Measurements from ENCODE around the gene TRIAP1.
"Not testable (repeated sequence)": the region's sequence is repeated elsewhere in the genome, so short reads cannot be mapped to it uniquely, and the experiment has no call there.

Gene TRIAP1

DNA sequence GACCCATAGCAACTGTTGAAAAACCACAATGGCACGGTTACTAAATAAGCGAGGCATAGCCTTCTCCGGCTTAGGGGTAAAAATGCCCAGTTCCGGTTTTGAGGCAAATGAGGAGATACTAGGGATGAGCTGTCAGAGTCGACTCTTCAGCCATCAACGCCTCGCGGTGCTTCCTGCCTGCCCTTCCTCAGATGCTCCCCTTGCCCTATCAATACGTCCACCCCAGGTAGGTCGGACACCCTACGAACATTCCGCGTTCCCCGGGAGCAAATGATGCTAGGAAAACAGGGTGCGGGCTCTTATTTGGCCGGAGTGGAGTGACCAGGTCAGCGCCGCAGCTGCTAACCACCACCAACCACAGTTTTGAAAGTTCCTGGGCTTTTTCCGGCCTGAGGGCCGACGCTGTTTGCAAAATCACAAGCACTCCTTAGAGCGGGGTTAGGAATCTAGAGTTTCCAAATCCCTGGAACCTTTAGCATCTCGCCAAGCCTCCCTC, 22.2 kb upstream of the TRIAP1 start:
- DNase-seq = peak; percentile 16

DNA sequence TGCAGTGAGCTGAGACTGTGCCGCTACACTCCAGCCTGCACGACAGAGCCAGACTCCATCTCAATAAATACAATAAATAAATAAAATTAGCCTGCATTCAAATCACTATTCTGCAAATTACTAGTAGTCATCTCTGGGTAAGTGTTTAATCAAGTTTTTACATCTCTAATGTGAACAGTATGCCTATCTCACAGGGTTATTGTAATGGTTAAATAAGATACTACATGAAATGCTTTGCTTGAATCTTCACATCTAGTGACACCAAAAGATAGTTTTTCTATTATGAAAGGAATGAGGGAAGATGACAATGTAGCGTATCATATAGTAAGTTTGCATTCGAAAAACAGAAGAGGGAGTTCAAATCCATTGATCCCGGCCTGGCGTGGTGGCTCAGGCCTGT, 21.3 kb upstream of the TRIAP1 start:
- DNase-seq = no peak

DNA sequence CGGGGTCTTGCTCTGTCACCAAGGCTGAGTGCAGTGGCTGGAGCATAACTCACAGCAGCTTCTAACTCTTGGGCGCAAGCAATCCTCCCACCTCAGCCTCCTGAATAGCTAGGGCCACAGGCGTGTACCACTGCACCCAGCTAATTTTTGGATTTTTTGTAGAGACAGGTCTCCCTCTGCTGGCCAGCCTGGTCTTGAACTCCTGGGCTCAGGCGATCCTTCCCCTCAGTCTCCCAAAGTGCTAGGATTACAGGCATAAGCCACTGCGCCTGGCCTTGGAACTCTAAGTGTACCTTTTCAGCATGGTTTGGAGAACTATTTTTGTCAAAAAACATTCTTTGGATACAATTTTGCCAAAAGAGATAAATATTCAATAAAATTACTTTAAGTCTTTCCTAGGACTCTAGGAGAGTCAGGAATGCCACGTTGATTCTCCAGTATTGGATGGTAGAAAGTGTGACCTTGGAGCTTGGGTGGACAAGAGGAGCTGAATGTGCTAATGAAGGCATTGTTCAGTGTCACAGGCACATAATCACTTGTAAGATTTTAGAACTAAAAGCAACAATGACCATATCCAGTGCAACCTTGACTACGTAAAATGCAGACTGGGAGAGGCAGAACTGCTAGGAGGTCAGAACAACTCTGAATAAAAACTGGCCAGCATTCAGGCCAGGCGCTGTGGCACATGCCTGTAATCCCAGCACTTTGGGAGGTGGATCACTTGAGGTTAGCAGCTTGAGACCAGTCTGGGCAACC, 20.6 kb upstream of the TRIAP1 start:
- peak; percentile 56 for DNase-seq

DNA sequence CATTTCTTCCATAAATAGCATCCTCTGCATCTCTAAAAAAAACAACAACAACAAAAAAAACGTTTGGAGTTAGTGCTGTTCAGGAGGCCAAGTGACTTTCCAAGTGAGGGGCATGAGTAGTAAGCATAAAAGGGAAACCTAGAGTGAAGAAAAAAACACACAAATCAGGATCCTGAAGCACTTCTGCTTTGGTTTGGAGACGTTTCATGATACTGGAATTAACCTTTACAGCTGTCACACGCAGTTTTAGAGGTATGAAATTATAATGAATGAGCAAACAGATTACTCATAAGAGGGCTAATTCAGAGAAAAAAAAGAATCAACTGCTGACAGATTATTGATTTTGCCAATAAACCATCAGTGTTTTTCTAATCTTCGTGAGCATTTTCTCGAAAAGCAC, 19.6 kb upstream of the TRIAP1 start:
- no peak for DNase-seq

DNA sequence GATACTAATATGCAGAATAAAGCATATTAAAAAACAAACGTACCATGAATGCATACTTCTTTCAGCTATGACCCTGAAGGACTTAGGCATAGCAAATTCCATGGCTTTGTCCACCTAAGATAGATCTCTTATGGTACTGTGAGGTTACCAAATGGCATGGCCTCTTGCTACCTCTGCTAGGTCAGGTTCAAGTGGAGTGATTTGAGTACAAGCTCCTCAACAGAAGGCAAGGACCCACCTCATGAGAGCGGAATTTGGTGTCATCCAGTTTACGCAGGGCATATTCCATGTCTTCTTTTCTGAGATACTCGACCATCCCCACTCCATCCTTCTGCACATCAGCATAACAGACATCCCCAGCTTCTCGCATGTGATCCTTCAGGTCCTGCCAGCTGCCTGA, 17.5 kb upstream of the TRIAP1 start:
- DNase-seq = no peak

DNA sequence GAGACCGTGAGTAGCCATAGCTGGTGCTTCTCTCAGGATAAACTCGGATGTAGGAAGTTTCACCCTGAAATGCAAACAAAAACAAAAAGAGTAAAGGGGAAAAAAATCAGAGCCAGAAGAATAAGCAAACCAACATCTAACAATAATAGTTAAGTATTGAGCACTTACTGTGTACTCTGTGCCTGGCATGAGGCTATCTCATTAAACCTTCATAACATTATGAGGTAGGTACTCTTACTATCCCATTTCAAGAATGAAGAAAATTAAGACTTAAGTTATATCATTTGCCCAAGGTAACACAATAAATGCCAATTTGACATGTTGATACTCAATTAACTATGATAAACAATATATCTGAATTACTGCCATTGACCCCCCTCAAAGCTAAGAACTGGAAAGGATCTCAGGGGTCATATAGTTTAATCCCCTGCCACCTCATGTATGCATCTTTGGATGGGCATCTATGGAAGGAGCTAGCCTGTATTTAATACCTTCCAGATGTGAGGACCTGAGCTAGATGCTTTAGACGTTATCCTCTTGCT, 16.0 kb upstream of the TRIAP1 start:
- no peak for DNase-seq

DNA sequence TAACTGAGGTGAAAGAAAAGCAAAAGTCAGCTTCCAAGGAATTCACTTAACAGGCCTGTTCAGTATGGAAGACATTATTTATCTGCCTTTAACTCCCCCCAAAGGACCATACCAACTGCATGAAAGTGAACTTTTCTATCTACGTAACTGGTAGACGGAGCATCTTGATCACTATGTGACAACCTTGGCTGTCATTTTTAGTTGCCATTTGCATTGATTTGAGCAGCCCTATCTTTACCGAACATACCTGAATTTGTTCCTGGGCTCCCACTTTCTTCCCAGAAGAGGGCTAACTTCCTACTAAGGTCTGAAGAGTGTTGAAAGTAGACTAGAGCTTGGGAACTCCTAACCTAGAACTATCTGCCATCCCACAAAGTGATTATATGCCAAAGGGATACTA, 14.0 kb upstream of the TRIAP1 start:
- DNase-seq = no peak

DNA sequence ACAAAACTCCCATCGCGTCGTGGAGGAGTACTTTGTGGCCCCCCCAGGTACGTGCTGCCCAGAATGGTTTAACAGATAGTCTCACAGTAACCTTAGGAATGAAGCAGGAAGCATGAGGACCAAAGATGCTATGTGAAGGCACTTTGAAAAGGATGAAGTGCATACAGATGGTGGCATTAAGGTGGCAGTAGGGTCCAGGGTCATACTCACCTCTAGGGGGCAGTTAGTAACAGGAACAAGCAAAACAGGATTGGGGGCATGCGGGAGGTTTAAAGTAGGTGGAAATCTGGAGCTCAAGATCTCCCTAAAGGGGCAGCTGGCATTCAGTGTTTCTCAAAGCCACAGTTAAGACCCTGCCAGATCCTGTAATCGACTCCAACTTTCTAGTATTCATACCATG, 10.9 kb upstream of the TRIAP1 start:
- DNase-seq = peak; percentile 6

DNA sequence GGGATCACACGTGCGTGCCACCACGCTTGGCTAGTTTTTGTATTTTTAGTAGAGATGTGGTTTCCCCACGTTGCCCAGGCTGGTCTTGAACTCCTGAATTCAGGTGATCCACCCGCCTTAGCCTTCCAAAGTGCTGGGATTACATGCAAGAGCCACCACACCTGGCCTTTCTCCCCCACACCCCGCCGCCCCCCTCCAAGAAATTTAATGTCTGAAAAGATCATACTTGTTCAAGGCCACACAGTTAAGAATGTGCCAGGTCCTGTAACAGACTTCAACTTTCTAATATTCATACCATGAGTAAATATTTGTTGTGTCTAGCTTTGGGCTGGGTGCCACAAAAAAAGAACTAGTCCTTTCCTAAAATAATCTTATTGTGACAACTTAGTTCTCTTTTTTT, 9.1 kb upstream of the TRIAP1 start:
- no peak for DNase-seq

DNA sequence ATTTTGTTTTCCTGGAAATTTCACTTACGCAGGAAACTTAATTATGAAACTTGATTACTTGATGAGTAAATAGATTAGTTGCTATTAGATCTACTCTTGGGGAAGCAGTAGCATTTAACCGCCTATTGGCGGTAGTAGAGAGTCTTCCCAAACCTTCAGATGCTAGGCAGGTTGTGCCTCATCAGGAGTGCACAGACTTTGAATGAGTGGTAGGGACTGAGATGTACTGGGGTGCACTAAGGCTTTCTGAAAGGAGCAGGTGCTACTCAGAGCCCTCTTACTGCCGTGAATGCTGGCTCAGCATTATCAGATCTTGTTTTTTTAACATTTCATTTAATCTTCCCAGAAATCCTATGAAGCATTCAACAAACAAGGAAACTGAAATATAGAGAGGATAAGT, 7.8 kb upstream of the TRIAP1 start:
- peak; percentile 16 for DNase-seq

DNA sequence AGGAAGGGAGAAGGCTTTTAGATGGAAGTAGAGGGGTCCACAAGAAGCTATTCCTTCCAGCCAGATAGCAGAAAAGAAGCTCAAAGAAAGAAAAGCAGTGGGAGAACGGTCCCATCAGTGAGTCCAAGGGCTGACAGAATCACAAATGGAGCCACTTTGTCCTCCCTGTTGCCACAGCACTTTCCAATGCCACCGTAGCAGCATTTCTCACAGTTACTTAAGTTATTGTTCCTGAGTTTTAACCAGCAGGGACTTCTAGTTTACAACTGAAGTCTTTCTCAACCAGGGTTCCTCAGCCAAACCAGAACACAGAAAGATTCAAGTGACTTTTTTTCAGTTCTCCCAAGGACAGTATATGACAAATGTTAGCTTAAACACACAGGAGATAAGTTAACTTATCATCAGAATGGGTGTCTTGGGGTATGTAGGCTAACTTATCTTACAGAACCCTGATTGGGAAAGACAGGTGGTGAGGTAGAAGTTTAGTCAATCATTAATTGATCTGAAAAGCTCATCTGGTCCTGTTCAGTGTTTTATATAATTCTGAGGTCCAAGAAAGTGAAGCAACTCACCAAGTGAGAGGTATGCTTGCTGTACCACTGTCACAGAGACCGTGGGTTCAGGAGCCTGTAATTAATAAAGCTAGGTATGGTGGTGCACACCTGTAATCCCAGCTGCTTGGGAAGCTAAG, 7.0 kb upstream of the TRIAP1 start:
- DNase-seq = no peak

DNA sequence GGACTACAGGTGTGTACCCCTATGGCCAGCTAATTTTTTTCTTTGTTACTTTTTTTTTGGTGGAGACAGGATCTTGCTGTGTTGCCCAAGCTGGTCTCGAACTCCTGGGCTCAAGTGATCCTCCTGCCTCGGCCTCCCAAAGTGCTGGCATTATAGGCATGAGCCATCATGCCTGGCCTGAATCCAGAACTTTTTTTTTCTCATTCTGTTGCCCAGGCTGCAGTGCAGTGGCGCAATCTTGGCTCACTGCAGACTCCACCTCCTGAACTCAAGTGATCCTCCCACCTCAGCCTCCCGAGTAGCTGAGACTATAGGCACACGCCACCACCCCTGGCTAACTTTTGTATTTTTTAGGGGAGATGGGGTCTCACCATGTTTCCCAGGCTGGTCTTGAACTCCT, 6.3 kb upstream of the TRIAP1 start:
- not testable (repeated sequence) for DNase-seq

DNA sequence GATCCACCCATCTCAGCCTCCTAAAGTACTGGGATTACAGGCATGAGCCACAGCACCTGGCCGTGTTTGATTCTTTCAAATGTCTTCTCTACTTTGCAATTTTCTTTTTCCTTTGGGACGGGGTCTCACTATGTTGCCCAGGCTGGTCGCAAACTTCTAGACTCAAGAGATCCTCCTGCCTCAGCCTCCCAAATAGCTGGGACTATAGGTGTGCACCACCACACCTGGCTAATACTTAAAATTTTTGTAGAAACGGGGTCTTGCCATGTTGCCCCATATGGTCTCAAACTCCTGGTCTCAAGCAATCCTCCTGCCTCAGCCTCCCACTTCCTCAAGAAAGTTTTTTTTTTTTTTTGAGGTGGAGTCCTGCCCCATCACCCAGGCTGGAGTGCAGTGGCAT, 1.8 kb upstream of the TRIAP1 start:
- no peak for DNase-seq

DNA sequence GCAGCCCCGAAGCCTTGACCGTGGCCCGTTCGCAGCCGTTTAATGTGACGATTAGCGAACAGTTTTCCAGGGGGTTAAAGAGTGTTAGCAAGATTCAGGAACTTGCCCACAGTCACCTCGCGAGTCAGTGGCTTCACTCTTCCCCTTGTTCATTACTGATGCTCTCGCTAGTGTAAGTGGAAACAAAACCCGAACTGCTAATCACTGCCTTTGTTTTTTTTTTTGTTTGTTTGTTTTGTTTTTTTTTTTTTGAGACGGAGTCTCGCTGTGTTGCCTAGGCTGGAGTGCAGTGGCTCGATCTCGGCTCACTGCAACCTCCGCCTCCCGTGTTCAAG, 627 bp upstream of the TRIAP1 start:
- not testable (repeated sequence) for DNase-seq

DNA sequence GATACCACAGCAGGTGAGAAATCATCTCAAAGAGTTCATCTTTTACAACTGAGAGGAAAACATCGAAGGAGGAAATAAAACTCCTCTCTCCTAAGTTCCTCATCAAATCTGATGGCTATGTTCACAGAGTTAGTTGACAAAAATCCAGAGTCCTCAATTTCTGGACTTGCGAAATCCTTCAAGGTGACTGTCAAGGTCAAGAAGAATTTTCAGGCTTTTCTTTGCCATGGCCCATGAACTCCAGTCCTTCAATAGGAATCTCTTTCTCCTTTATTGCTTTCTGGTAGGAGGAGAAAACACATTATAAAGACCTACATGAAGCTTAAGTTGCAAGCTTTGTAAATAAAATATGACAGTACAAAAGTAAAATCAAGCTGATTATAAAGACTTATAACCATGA, 1.5 kb downstream of the TRIAP1 start:
- DNase-seq = no peak

DNA sequence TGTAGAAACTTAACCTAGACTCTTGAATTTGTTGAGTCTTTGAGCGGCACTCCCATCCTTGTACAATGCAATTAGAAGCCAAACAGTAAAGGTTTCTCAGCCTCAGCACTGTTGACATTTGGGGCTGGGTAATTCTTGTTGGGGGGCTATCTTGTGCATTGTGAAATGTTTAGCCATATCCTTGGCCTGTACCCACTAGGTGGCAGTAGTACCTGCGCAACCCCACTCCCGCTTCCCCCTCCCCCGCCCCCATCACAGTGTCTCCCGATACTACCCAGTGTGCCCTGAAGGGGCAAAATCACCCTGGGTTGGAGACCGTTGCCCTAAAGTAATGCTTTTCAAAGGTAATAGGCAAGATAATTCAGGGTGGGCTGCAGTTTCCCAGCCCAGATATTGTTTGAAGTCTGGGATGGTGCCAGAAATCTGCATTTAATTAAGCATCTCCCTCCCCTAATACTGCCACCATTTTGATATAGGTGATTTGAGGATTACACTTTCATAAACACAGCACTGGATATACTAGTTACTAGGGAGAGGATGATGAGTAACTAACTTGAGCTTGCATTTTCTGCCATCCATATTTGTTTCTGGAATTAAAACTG, 6.4 kb downstream of the TRIAP1 start:
- DNase-seq = peak; percentile 84

DNA sequence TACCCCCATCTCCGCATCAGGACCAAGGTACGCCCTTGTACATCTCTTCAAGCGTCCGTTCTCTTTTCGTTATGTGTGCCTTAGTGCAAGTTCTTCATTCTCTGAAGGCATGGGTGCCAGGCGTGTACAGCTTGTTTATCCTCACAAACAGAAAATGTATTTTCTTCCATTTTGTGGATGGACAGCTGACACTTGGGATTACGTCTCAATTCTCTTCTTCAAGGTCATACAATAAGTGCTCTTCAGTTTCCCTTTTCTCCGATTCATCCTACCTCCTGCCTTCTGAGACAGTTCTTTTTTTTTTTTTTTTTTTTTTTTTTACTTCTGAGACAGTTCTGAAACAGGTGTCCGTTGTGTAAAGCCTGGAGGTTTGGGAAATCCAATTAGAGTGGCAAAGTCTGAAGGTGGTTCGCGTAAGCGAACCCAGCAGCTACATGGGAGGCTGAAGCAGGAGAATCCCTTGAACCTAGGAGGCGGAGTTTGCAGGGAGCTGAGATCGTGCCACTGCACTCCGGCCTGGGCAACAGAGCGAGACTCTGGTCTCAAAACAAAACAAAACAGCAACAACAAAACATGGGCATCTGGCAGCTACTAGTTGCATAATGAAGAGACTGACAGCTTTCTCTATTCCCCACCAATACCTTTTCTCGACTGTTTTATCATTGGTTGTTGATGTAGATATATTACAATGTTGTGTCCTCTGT, 7.5 kb downstream of the TRIAP1 start:
- no peak for DNase-seq

DNA sequence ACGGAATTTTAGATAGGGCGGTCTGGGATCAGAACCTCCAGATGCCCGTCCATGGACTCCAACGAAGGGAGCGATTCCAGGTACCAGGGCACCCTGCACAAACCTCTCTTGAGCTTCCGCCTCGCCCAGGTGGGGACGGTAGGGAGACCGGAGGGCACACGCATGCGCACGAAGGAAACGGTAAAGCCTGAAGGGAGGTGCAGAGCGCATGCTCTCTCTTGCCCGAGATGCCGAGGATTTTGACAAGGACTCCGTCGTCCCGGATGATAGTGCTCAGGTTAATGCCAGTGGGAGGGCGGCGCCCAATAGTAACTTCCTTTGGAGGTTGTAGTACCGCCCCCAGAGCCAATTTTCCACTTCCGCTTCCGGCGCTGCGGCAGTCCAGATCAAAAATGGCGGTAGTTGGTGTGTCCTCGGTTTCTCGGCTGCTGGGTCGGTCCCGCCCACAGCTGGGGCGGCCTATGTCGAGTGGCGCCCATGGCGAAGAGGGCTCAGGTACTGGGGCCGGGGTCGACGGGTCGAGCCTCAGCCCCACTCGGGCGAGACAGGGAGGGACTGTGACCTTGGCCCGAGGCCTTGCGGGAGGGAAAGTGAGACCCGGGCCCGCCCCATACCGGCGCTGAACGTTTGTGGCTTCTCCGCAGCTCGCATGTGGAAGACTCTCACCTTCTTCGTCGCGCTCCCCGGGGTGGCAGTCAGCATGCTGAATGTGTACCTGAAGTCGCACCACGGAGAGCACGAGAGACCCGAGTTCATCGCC, 8.3 kb downstream of the TRIAP1 start, which contains the start of gene COX6A1:
Gene COX6A1 (plus strand): TSS at position 379 of the 760 bp plus-strand sequence. CDS start 14 bp downstream, at position 393.
- peak; percentile 99 for DNase-seq

DNA sequence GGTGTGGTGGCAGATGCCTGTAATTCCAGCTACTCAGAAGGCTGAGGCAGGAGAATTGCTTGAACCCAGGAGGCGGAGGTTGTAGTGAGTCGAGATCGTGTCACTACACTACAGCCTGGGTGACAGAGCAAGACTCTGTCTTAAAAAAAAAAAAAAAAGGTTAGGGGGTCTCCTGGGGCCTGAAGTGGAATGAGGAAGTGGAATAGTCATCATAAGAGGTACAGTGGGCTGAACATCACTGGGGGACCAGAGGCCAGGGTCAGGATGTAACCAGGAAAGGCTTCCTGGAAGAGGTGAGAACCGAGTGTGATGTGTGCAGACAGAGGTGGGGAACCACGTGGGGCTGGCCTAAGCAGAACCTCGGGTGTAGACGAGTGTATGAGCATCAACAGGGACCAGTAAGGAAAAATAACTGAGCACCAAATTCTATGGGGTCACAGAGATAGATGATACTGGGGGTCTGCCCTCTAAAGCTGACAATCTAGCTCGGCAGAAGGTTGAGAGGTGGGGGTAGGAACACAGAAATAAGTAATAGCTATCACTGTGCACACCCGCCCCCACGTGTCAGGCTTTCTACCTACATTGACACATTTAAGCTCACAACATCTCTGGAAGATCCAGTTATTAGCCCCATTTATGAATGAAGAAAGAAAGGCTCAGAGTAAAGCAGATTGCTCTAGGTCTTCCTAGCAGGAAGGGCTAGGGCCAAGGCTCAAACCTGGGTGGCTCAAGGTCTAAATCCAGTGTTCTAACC, 13.2 kb downstream of the TRIAP1 start:
- no peak for DNase-seq

DNA sequence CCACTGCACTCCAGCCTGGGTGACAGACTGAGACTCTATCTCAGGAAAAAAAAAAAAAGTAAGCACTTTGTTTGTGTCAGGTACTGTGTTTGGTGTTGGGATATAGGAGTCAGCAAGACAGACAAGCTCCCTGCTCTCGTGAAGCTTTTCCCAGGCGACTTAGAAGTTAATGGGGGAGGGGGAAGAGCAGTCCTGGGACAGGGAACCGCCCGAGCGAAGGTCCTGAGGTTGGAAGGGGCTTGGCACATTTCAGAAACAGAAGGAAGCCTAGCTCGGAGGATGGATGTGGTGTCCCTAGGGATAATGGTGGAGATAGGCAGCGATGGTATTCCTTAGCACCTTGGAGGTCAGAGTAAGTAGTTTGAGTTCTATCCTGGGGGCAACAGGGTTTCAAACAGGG, 16.8 kb downstream of the TRIAP1 start:
- no peak for DNase-seq

DNA sequence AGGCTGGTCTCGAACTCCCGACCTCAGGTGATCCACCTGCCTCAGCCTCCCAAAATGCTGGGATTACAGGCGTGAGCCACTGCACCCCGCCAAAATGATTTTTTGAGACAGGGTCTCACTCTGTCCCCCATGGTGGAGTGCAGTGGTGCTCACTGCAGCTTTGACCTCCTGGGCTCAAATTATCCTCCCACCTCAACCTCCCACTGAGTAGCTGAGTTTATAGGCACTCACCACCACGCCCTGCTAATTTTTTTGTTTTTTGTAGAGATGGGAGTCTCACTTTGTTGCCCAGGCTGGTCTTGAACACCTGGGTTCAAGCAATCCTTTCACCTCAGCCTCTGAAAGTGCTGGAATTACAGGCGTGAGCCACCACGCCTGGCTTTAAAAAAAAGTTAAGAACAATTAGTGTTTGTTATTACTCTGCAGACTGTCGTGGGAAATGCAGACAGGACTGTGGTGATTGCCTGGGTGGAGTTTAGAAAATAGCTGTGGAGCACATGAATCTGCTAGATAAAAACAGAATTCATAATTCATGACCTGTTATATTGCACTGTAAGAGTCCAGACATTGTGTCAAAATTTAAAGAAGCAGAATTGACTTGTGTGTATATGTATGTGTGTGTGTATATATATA, 17.5 kb downstream of the TRIAP1 start:
- no peak for DNase-seq

All from CD4-positive, alpha-beta T cell treated with Interleukin-6 for 4 hours (primary cell).